GM23248 (cell line): ENCODE measurements around the gene CREG1. TPM values are rescaled to one million over a fixed set of nuclear protein-coding genes. Genes with fewer than 3 reads are reported as not detected.

Experiments
- DNase-seq: peaks from one replicate; pipeline ENCODE4 v3.0.0-alpha.2; 2015
- H2AFZ ChIP-seq: fragments of 200-600 bp; sonication (generic); 2 replicates; pipeline ENCODE4 v1.6.1; 2016; ENCODE audit warnings: antibody characterized with exemption
- H3F3A ChIP-seq: fragments of 200-600 bp; sonication (generic); 2 replicates; pipeline ENCODE4 v1.6.1; 2016; ENCODE audit warnings: mild to moderate bottlenecking, antibody characterized with exemption, mixed run types; ENCODE audit not compliant: insufficient read depth
- H3K27ac ChIP-seq: fragments of 200-600 bp; sonication (generic); 2 replicates; pipeline ENCODE4 v1.5.1; 2016; ENCODE audit warnings: mild to moderate bottlenecking
- H3K27me3 ChIP-seq: fragments of 200-600 bp; sonication (generic); replicated peaks from 2 replicates; pipeline ENCODE4 v1.6.1; 2016; ENCODE audit warnings: mild to moderate bottlenecking; ENCODE audit not compliant: insufficient read depth
- H3K36me3 ChIP-seq: fragments of 200-600 bp; sonication (generic); 2 replicates; pipeline ENCODE4 v1.6.1; 2016; ENCODE audit warnings: low read depth, mild to moderate bottlenecking
- H3K4me1 ChIP-seq: fragments of 200-600 bp; sonication (generic); 2 replicates; pipeline ENCODE4 v1.6.1; 2016; ENCODE audit warnings: mild to moderate bottlenecking; ENCODE audit not compliant: insufficient read depth
- H3K4me2 ChIP-seq: fragments of 200-600 bp; sonication (generic); one replicate; pipeline ENCODE4 v1.6.1; 2016; ENCODE audit warnings: mild to moderate bottlenecking; ENCODE audit not compliant: unreplicated experiment
- H3K4me3 ChIP-seq: fragments of 200-600 bp; sonication (generic); 2 replicates; pipeline ENCODE4 v1.5.1; 2016; ENCODE audit warnings: mild to moderate bottlenecking
- H3K79me2 ChIP-seq: fragments of 200-600 bp; sonication (generic); 2 replicates; pipeline ENCODE4 v1.6.1; 2016; ENCODE audit warnings: mild to moderate bottlenecking; ENCODE audit not compliant: insufficient read depth
- H3K9ac ChIP-seq: fragments of 200-600 bp; sonication (generic); 2 replicates; pipeline ENCODE4 v1.6.1; 2016; ENCODE audit warnings: mild to moderate bottlenecking
- H3K9me2 ChIP-seq: fragments of 200-600 bp; sonication (generic); 2 replicates; pipeline ENCODE4 v1.6.1; 2016; ENCODE audit warnings: mixed run types, mild to moderate bottlenecking, moderate library complexity; ENCODE audit not compliant: insufficient read depth
- H3K9me3 ChIP-seq: fragments of 200-600 bp; sonication (generic); one replicate; pipeline ENCODE4 v1.6.1; 2017; ENCODE audit warnings: low read depth
- H4K20me1 ChIP-seq: fragments of 200-600 bp; sonication (generic); 2 replicates; pipeline ENCODE4 v1.6.0; 2016; ENCODE audit not compliant: insufficient read depth
- EZH2 ChIP-seq: fragments of 200-600 bp; sonication (generic); IDR thresholded peaks from 2 replicates; pipeline ENCODE4 v1.6.1; 2018; ENCODE audit warnings: antibody characterized with exemption, mild to moderate bottlenecking; ENCODE audit not compliant: insufficient read depth, poor library complexity, severe bottlenecking
- EZH2phosphoT487 ChIP-seq: fragments of 200-600 bp; sonication (generic); IDR thresholded peaks from 2 replicates; pipeline ENCODE4 v1.6.1; 2018; ENCODE audit warnings: antibody characterized with exemption, moderate library complexity, mild to moderate bottlenecking, low read depth; ENCODE audit not compliant: insufficient read depth
- WGBS, 2 experiments: methylation state at CpG; one replicate each; pipeline ENCODE4 v1.1.6; 2015 to 2017; ENCODE audit warnings: low lambda C conversion rate in 2 of 2, low coverage in 1 of 2; ENCODE audit errors: missing lambda C conversion rate in 2 of 2; 5-methylcytosine and 5-hydroxymethylcytosine counted together
- in situ Hi-C: fragments of 300-500 bp; cut with MboI; formaldehyde crosslinking; loops from 2 replicates; pipeline ENCODE4 v1.15.0; 2020
- polyA plus RNA-seq: library from polyadenylated mRNA; unstranded; fragments of >200 nt; fragmentation: Nextera tagmentation; extraction: Ambion mirVana; gene quantifications from 2 replicates; pipeline ENCODE4 v1.2.1, GENCODE V29; 2016
- total RNA-seq: library from RNA; depleted of rRNA; stranded (reverse); fragments of >200 nt; shearing (Covaris generic); gene quantifications from 2 replicates; pipeline ENCODE4 v1.2.3, GENCODE V29; 2014; rRNA removed

Gene CREG1
- total and polyA plus RNA-seq, 2 experiments from 2014 or later, result 72.0 to 86.6 TPM

- in situ Hi-C loops, result no loop called here
- Histone ChIP-seq H3K9ac (no peak overlapping the region), H3K9me3 (no peaks in the 10 kb centered on the region), H2AFZ (no peak overlapping the region), H3K4me2 (no peak overlapping the region), H3K27me3 (peaks cover 22% of the 10 kb centered on the region), H3F3A (no peaks in the 10 kb centered on the region), H3K9me2 (no peaks in the 10 kb centered on the region), H4K20me1 (no peaks in the 10 kb centered on the region), H3K4me3 (no peak overlapping the region), H3K27ac (no peak overlapping the region), H3K4me1 (no peaks in the 10 kb centered on the region), H3K79me2 (no peaks in the 10 kb centered on the region), H3K36me3 (no peaks in the 10 kb centered on the region)
- no peak for TF ChIP-seq EZH2phosphoT487
- TF ChIP-seq EZH2, result no peak
- DNase-seq, result no peak
- 71 to 83% methylated on average over 2 of the region's 2 CpGs for WGBS, 2 experiments
Observed at GRCh38 chr1:167493372-167493771, 60.2 kb downstream of the CREG1 start.

- WGBS, 2 experiments, result 12% methylated on average over 5 of the region's 5 CpGs
- Histone ChIP-seq H3K4me2 (no peak overlapping the region), H3K27me3 (peaks cover 22% of the 10 kb centered on the region), H4K20me1 (no peaks in the 10 kb centered on the region), H3K4me3 (no peak overlapping the region), H3K4me1 (no peaks in the 10 kb centered on the region), H3F3A (no peaks in the 10 kb centered on the region), H3K79me2 (no peaks in the 10 kb centered on the region), H3K9ac (no peak overlapping the region), H2AFZ (no peak overlapping the region), H3K9me3 (no peaks in the 10 kb centered on the region), H3K9me2 (no peaks in the 10 kb centered on the region), H3K27ac (no peak overlapping the region), H3K36me3 (no peaks in the 10 kb centered on the region)
- DNase-seq, result no peak
- no peak for TF ChIP-seq EZH2phosphoT487
- TF ChIP-seq EZH2, result no peak
- in situ Hi-C loops, result no loop called here
Observed at GRCh38 chr1:167492481-167492910, 61.1 kb downstream of the CREG1 start.

DNA sequence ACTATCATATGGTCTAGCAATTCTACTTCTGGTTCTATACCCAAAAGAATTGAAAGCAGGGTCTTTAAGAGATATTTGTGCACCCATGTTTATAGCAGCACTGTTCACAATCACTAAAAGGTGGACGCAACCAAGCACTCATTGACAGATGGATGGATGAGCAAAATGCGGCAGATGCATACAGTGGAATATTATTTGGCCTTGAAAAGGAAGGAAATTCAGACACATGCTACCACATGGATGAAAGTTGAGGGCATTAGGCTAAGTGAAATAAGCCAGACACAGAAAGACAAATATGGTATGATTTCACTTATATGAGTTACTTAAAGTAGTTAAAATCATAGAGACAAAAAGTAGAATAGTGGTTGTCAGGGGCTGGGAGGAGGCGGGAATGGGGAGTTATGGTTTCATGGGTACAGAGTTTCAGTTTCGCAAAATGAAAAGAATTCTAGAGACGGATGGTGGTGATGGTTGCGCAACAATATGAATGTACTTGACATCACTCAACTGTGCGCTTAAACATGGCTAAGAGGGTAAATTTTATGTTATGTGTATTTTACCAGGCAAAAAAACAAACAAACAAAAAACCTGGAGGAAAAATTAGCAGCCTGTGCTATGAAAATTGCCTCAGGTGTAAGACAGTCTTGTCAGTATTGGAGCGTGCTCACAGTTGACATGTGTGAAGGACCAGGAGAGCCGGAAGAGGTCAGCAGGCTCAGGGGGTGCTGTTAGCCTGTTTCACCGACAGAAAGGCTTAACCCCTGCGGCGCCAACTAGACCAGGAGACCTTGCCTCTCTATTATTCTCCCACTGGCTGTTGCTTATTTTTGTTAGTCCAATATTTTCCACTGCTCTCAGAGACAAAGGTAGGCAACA lies 61.7 kb downstream of the CREG1 start:
- no peaks in the 10 kb centered on the region for H3K4me1 ChIP-seq
- H3K79me2 ChIP-seq, result no peaks in the 10 kb centered on the region
- 51 to 53% methylated on average over 12 of the region's 12 CpGs for WGBS, 2 experiments
- no peak overlapping the region for H3K4me2 ChIP-seq
- H3K27me3 ChIP-seq, result peaks cover 17% of the 10 kb centered on the region
- no peaks in the 10 kb centered on the region for H3F3A ChIP-seq
- TF ChIP-seq EZH2 (no peak), EZH2phosphoT487 (no peak)
- no peaks in the 10 kb centered on the region for H3K36me3 ChIP-seq
- no peaks in the 10 kb centered on the region for H3K9me3 ChIP-seq
- H3K4me3 ChIP-seq, result no peak overlapping the region
- H3K9ac ChIP-seq, result no peak overlapping the region
- no peaks in the 10 kb centered on the region for H3K9me2 ChIP-seq
- DNase-seq, result no peak
- H4K20me1 ChIP-seq, result no peaks in the 10 kb centered on the region
- H2AFZ ChIP-seq, result no peak overlapping the region
- in situ Hi-C loops, result no loop called here
- H3K27ac ChIP-seq, result no peak overlapping the region

Other genes starting within 250 kb of the CREG1 start
- not detected in 2 replicates for gene CD247, start 35.2 kb downstream of the CREG1 start, total RNA-seq
- gene CD247, start 35.2 kb downstream of the CREG1 start, polyA plus RNA-seq, result not detected in 2 replicates
- gene RCSD1, start 76.5 kb upstream of the CREG1 start, total RNA-seq, result 0.22 TPM in 1 of 2 replicates, not detected in the other
- 0.15 and 0.23 TPM in 2 replicates for gene RCSD1, start 76.5 kb upstream of the CREG1 start, polyA plus RNA-seq
- gene MPZL1, start 168.2 kb upstream of the CREG1 start, total RNA-seq, result 144 and 189 TPM in 2 replicates
- 284 and 289 TPM in 2 replicates for gene MPZL1, start 168.2 kb upstream of the CREG1 start, polyA plus RNA-seq